GM18508 (cell line): ENCODE results near the gene CAMKK2.
"Not testable (repeated sequence)": the region's sequence is repeated elsewhere in the genome, so short reads cannot be mapped to it uniquely, and the experiment has no call there.

Experiments used
- ATAC-seq: cut with Tn5 transposase; IDR thresholded peaks from one replicate; pipeline ENCODE4 v1.9.1; 2021; ENCODE audit warnings: moderate number of reproducible peaks; ENCODE audit not compliant: insufficient read depth, unreplicated experiment

The CAMKK2 gene

GRCh38 chr12:121251838-121252237 is 44.7 kb downstream of the CAMKK2 start:
- no peak for ATAC-seq

GRCh38 chr12:121250359-121250758 is 46.1 kb downstream of the CAMKK2 start:
- ATAC-seq: no peak

GRCh38 chr12:121248622-121249021 is 47.9 kb downstream of the CAMKK2 start:
- ATAC-seq: no peak

GRCh38 chr12:121246893-121247557 is 49.5 kb downstream of the CAMKK2 start:
- no peak for ATAC-seq

- ATAC-seq: no peak
Measured at GRCh38 chr12:121245951-121246350, 50.6 kb downstream of the CAMKK2 start.

- no peak for ATAC-seq
Measured at GRCh38 chr12:121245031-121245430, 51.5 kb downstream of the CAMKK2 start.

- ATAC-seq: no peak
Measured at GRCh38 chr12:121241156-121241970, 55.1 kb downstream of the CAMKK2 start.

- no peak for ATAC-seq
Measured at GRCh38 chr12:121240484-121241101, 55.9 kb downstream of the CAMKK2 start.

- ATAC-seq: no peak
Measured at GRCh38 chr12:121240062-121240420, 56.5 kb downstream of the CAMKK2 start.

- no peak for ATAC-seq
Measured at GRCh38 chr12:121239351-121240061, 57.0 kb downstream of the CAMKK2 start.

- no peak for ATAC-seq
Measured at GRCh38 chr12:121238604-121239350, 57.7 kb downstream of the CAMKK2 start.

- no peak for ATAC-seq
Measured at GRCh38 chr12:121238086-121238485, 58.4 kb downstream of the CAMKK2 start.

GRCh38 chr12:121237415-121237814 is 59.1 kb downstream of the CAMKK2 start:
- ATAC-seq: no peak

GRCh38 chr12:121236776-121237175 is 59.7 kb downstream of the CAMKK2 start:
- no peak for ATAC-seq

GRCh38 chr12:121233628-121234020 is 62.9 kb downstream of the CAMKK2 start:
- no peak for ATAC-seq

GRCh38 chr12:121232977-121233627 is 63.4 kb downstream of the CAMKK2 start:
- ATAC-seq: no peak

GRCh38 chr12:121232163-121232562 is 64.3 kb downstream of the CAMKK2 start:
- ATAC-seq: no peak

GRCh38 chr12:121230538-121230907 is 66.0 kb downstream of the CAMKK2 start:
- no peak for ATAC-seq

GRCh38 chr12:121229826-121230537 is 66.5 kb downstream of the CAMKK2 start:
- ATAC-seq: not testable (repeated sequence)
